IMR-90 (cell line): Measurements from ENCODE around the gene PIM3. TPM values are rescaled to one million over a fixed set of nuclear protein-coding genes. Genes with fewer than 3 reads are reported as not detected.

Experiments
- ATAC-seq: fragments of 200-7000 bp; cut with Tn5 transposase; 2 replicates; pipeline ENCODE4 v1.9.1; 2020; ENCODE audit warnings: low read depth, mild to moderate bottlenecking, moderate library complexity
- BruUV-seq: library from RNA; stranded (reverse); fragments of 400-500 nt; replicated peaks from 2 replicates; lab custom pipeline; 2021; lab: Mats Ljungman, UMichigan
- CTCF ChIA-PET: fragments of 300-600 bp; formaldehyde crosslinking; extraction: SDS; loops from one replicate; lab custom pipeline; 2021; ENCODE audit warnings: antibody characterized with exemption; lab: Yijun Ruan, JAX
- POLR2A ChIA-PET: fragments of 300-600 bp; sonication (Branson Sonifier 250); formaldehyde crosslinking; loops from one replicate; lab custom pipeline; 2022; ENCODE audit warnings: antibody characterized with exemption; ENCODE audit not compliant: unreplicated experiment; lab: Charles Lee
- DNase-seq: peaks from one replicate; pipeline ENCODE4 v3.0.0; 2013
- H2AFZ ChIP-seq: replicated peaks from 2 replicates; pipeline ENCODE3; 2013; ENCODE audit warnings: low read length, mild to moderate bottlenecking; ENCODE audit not compliant: poor library complexity
- H2AK5ac ChIP-seq: 2 replicates; pipeline ENCODE4 v1.6.1; 2013; ENCODE audit warnings: low read depth, low read length, inconsistent platforms
- H2AK9ac ChIP-seq: replicated peaks from 2 replicates; pipeline ENCODE3; 2013; ENCODE audit warnings: mild to moderate bottlenecking, low read depth, low read length, moderate library complexity; ENCODE audit not compliant: poor library complexity
- H2BK120ac ChIP-seq: 2 replicates; pipeline ENCODE4 v1.6.1; 2013; ENCODE audit warnings: low read depth, low read length, inconsistent platforms
- H2BK15ac ChIP-seq: 3 replicates; pipeline ENCODE4 v1.6.1; 2013; ENCODE audit warnings: low read depth, low read length, inconsistent platforms
- H2BK20ac ChIP-seq: 2 replicates; pipeline ENCODE4 v1.6.1; 2013; ENCODE audit warnings: low read depth, mild to moderate bottlenecking, inconsistent platforms, low read length, moderate library complexity
- H2BK5ac ChIP-seq: 2 replicates; pipeline ENCODE4 v1.6.1; 2013; ENCODE audit warnings: mild to moderate bottlenecking, low read depth, low read length, inconsistent platforms; ENCODE audit not compliant: poor library complexity, severe bottlenecking
- H3K14ac ChIP-seq: replicated peaks from 2 replicates; pipeline ENCODE4 v1.6.1; 2013; ENCODE audit warnings: low read depth, low read length, inconsistent platforms
- H3K18ac ChIP-seq: 2 replicates; pipeline ENCODE4 v1.6.1; 2013; ENCODE audit warnings: low read depth, low read length, control low read depth
- H3K23ac ChIP-seq: 2 replicates; pipeline ENCODE4 v1.6.1; 2013; ENCODE audit warnings: low read depth, low read length, inconsistent platforms
- H3K27ac ChIP-seq: 2 replicates; pipeline ENCODE4 v1.5.1; 2013; ENCODE audit warnings: mild to moderate bottlenecking, control low read depth, low read length; ENCODE audit not compliant: insufficient read depth
- H3K27me3 ChIP-seq: 2 replicates; pipeline ENCODE4 v1.6.1; 2013; ENCODE audit warnings: low read length; ENCODE audit not compliant: control insufficient read depth, insufficient read depth
- H3K36me3 ChIP-seq: 2 replicates; pipeline ENCODE4 v1.6.1; 2013; ENCODE audit warnings: low read length, mixed read lengths; ENCODE audit not compliant: control insufficient read depth, insufficient read depth
- H3K4ac ChIP-seq: 2 replicates; pipeline ENCODE4 v1.6.1; 2013; ENCODE audit warnings: low read depth, low read length, inconsistent platforms
- H3K4me1 ChIP-seq: 2 replicates; pipeline ENCODE4 v1.6.1; 2013; ENCODE audit warnings: low read length, mixed read lengths; ENCODE audit not compliant: control insufficient read depth, insufficient read depth
- H3K4me2 ChIP-seq: 2 replicates; pipeline ENCODE4 v1.6.1; 2013; ENCODE audit warnings: low read depth, mild to moderate bottlenecking, control low read depth, low read length, moderate library complexity
- H3K4me3 ChIP-seq: 2 replicates; pipeline ENCODE4 v1.5.1; 2013; ENCODE audit warnings: low read depth, mild to moderate bottlenecking, control low read depth, low read length, moderate library complexity; ENCODE audit not compliant: insufficient read depth
- H3K56ac ChIP-seq: 2 replicates; pipeline ENCODE4 v1.6.1; 2013; ENCODE audit warnings: low read length, inconsistent platforms; ENCODE audit not compliant: insufficient read depth; ENCODE audit errors: extremely low read depth
- H3K79me1 ChIP-seq, 2 experiments: 2 replicates each; pipeline ENCODE4 v1.6.1; 2013; ENCODE audit warnings: low read length in 2 of 2, inconsistent platforms in 1 of 2, low read depth in 1 of 2
- H3K9ac ChIP-seq: 2 replicates; pipeline ENCODE4 v1.6.1; 2013; ENCODE audit warnings: low read depth, low read length, control low read depth
- H3K9me1 ChIP-seq: 2 replicates; pipeline ENCODE4 v1.6.1; 2013; ENCODE audit warnings: low read length, inconsistent platforms; ENCODE audit not compliant: insufficient read depth
- H3K9me3 ChIP-seq: 2 replicates; pipeline ENCODE4 v1.6.1; 2013; ENCODE audit warnings: low read length; ENCODE audit not compliant: control insufficient read depth, insufficient read depth
- H4K20me1 ChIP-seq: 2 replicates; pipeline ENCODE4 v1.6.1; 2013; ENCODE audit warnings: low read length, inconsistent platforms; ENCODE audit not compliant: insufficient read depth
- H4K5ac ChIP-seq: 2 replicates; pipeline ENCODE4 v1.6.1; 2013; ENCODE audit warnings: mild to moderate bottlenecking, low read depth, low read length, control low read depth
- H4K8ac ChIP-seq, 2 experiments: 2 replicates each; pipeline ENCODE4 v1.6.1; 2013; ENCODE audit warnings: low read depth in 2 of 2, low read length in 2 of 2, control low read depth in 1 of 2, inconsistent platforms in 1 of 2
- H4K91ac ChIP-seq: 2 replicates; pipeline ENCODE4 v1.6.1; 2013; ENCODE audit warnings: low read depth, low read length, inconsistent platforms; ENCODE audit not compliant: insufficient read depth
- BHLHE40 ChIP-seq: fragments of 150-350 bp; IDR thresholded peaks from 2 replicates; pipeline ENCODE4 v1.6.1; 2016; ENCODE audit warnings: mild to moderate bottlenecking, low read depth, low read length
- CEBPB ChIP-seq: IDR thresholded peaks from 2 replicates; pipeline ENCODE4 v1.6.1; 2012; ENCODE audit warnings: low read depth, low read length, improper control_type of control experiment
- CTCF ChIP-seq: conservative IDR thresholded peaks from 2 replicates; pipeline ENCODE4 v1.5.1; 2012; ENCODE audit warnings: mild to moderate bottlenecking, low read depth, low read length, improper control_type of control experiment
- FOS ChIP-seq: fragments of 150-350 bp; IDR thresholded peaks from 2 replicates; pipeline ENCODE4 v1.6.1; 2016; ENCODE audit warnings: low read depth, low read length
- MAFK ChIP-seq: IDR thresholded peaks from 2 replicates; pipeline ENCODE4 v1.6.1; 2012; ENCODE audit warnings: low read depth, low read length, improper control_type of control experiment
- MAZ ChIP-seq: IDR thresholded peaks from 2 replicates; pipeline ENCODE4 v1.6.1; 2012; ENCODE audit warnings: low read depth, mild to moderate bottlenecking, low read length, improper control_type of control experiment, moderate library complexity, borderline replicate concordance
- MXI1 ChIP-seq: IDR thresholded peaks from 2 replicates; pipeline ENCODE4 v1.6.1; 2012; ENCODE audit warnings: low read depth, mild to moderate bottlenecking, low read length, moderate library complexity, borderline replicate concordance
- NFE2L2 ChIP-seq: fragments of 150-350 bp; IDR thresholded peaks from 2 replicates; pipeline ENCODE4 v1.6.1; 2016; ENCODE audit warnings: low read depth, mild to moderate bottlenecking, low read length
- POLR2A ChIP-seq: IDR thresholded peaks from 2 replicates; pipeline ENCODE4 v1.6.1; 2012; ENCODE audit warnings: mild to moderate bottlenecking, low read depth, low read length
- RAD21 ChIP-seq: IDR thresholded peaks from 2 replicates; pipeline ENCODE4 v1.6.1; 2012; ENCODE audit warnings: low read length, improper control_type of control experiment
- RCOR1 ChIP-seq: IDR thresholded peaks from 2 replicates; pipeline ENCODE4 v1.6.1; 2012; ENCODE audit warnings: mild to moderate bottlenecking, low read length, improper control_type of control experiment; ENCODE audit not compliant: insufficient replicate concordance
- RFX5 ChIP-seq: IDR thresholded peaks from 2 replicates; pipeline ENCODE4 v1.8.0; 2012; ENCODE audit warnings: low read depth, mild to moderate bottlenecking, low read length, moderate library complexity
- SMC3 ChIP-seq: fragments of 150-350 bp; IDR thresholded peaks from 2 replicates; pipeline ENCODE4 v1.6.1; 2016; ENCODE audit warnings: low read depth, mild to moderate bottlenecking, antibody characterized with exemption, low read length, moderate library complexity
- USF2 ChIP-seq: fragments of 150-350 bp; IDR thresholded peaks from 2 replicates; pipeline ENCODE4 v1.6.1; 2017; ENCODE audit warnings: mild to moderate bottlenecking, antibody characterized with exemption, low read length, low read depth
- WGBS, 2 experiments: methylation state at CpG; one replicate each; pipeline versions ENCODE4 v1.1.5 to v1.1.7; 2013; ENCODE audit warnings: missing lambda C conversion rate in 2 of 2; ENCODE audit not compliant: insufficient read length in 1 of 2; ENCODE audit errors: extremely low coverage in 2 of 2; 5-methylcytosine and 5-hydroxymethylcytosine counted together
- dilution Hi-C: fragments of 300-500 bp; cut with HindIII; formaldehyde crosslinking; loops from one replicate; pipeline ENCODE4 v1.14.3; 2018; ENCODE audit warnings: low sequenced_read_pairs; ENCODE audit not compliant: unreplicated experiment
- in situ Hi-C: fragments of 300-500 bp; cut with MboI; formaldehyde crosslinking; loops from 3 replicates; pipeline ENCODE4 v1.14.3; 2019; ENCODE audit warnings: low sequenced_read_pairs, inconsistent platforms, mixed read lengths
- intact Hi-C: fragments of 100-400 bp; cut with micrococcal nuclease; formaldehyde crosslinking; loops from 2 replicates; pipeline ENCODE4 v1.10.0; 2022
- polyA plus RNA-seq, 3 experiments: library from polyadenylated mRNA; depleted of rRNA; stranded (reverse); fragments of >200 nt; gene quantifications; 2 replicates each; pipeline ENCODE4 v1.2.3, GENCODE V29; 2012; ENCODE audit warnings: low replicate concordance in 1 of 3
- total RNA-seq: library from RNA; depleted of rRNA; stranded (reverse); fragments of >200 nt; gene quantifications from 2 replicates; pipeline ENCODE4 v1.2.3, GENCODE V29; 2012

PIM3 gene
- total and polyA plus RNA-seq, 2 of the 4 experiments (the other 2 are of a cell fraction), result 8.6 to 24.7 TPM

- Histone ChIP-seq H4K91ac (peak overlapping the region; percentile 73; the same call in 1 of the 2 replicates), H2AK9ac (peak overlapping the region; percentile 52), H3K4me2 (no peak overlapping the region), H3K23ac (no peak overlapping the region), H3K14ac (no peak overlapping the region), H3K18ac (no peak overlapping the region), H3K36me3 (peaks cover 11% of the 10 kb centered on the region; the same call in 1 of the 2 replicates), H2AK5ac (peak overlapping the region; percentile 51; the same call in 1 of the 2 replicates), H2AFZ (no peak overlapping the region), H3K9me3 (no peaks in the 10 kb centered on the region), H3K9ac (no peak overlapping the region), H3K4me3 (no peak overlapping the region), H3K9me1 (peaks cover 18% of the 10 kb centered on the region), H4K5ac (no peak overlapping the region), H4K8ac (no peak overlapping the region), H2BK120ac (peak overlapping the region; percentile 85; the same call in 1 of the 2 replicates), H2BK15ac (no peak overlapping the region), H3K79me1 (peaks cover 24 to 47% of the 10 kb centered on the region in 2 experiments), H3K27ac (no peak overlapping the region), H2BK5ac (no peak overlapping the region), H3K4me1 (peaks cover 30% of the 10 kb centered on the region), H3K27me3 (no peaks in the 10 kb centered on the region), H3K56ac (no peak overlapping the region), H3K4ac (peak overlapping the region; percentile 64; the same call in 1 of the 2 replicates), H2BK20ac (peak overlapping the region; percentile 46; the same call in 1 of the 2 replicates), H4K20me1 (peaks cover 6% of the 10 kb centered on the region)
- ChIA-PET CTCF (no interaction called here), POLR2A (no interaction called here)
- DNase-seq (no peak), ATAC-seq (no peak)
- intact Hi-C loops (no loop called here), dilution Hi-C loops (no loop called here), in situ Hi-C loops (no loop called here)
- BruUV-seq, result no TSS peak
- WGBS, 2 experiments, result 96% methylated on average over 9 of the region's 16 CpGs; no CpG with 5 or more reads in 1 of the 2 experiments
- TF ChIP-seq BHLHE40 (no peak), SMC3 (no peak), USF2 (no peak), RCOR1 (no peak), CTCF (no peak), FOS (no peak), MAZ (no peak), CEBPB (no peak), POLR2A (no peak), MXI1 (no peak), NFE2L2 (no peak), RAD21 (no peak), MAFK (no peak), RFX5 (no peak)
Measured at GRCh38 chr22:49968831-49969661, 8.5 kb downstream of the PIM3 start.
